ENCODE data around the gene FAM89A. TPM values are rescaled to one million over a fixed set of nuclear protein-coding genes. Genes with fewer than 3 reads are reported as not detected.
"Not testable (repeated sequence)": the region's sequence is repeated elsewhere in the genome, so short reads cannot be mapped to it uniquely, and the experiment has no call there.

The FAM89A gene
- total RNA-seq, 4 donors from 2014 or later: 11.1 to 63.0 (median 23.5) TPM

- Histone ChIP-seq H3K27me3 (no peaks in the 10 kb centered on the region), H3K27ac (no peak overlapping the region), H3K9me3 (no peaks in the 10 kb centered on the region), H3K36me3 (no peaks in the 10 kb centered on the region), H3K4me3 (no peak overlapping the region), H3K4me1 (peaks cover 0 to 19% (median 0%) of the 10 kb centered on the region in 4 donors)
- no peak for DNase-seq (ENCODE audit: low spot score in 2 of 2)
- TF ChIP-seq POLR2A (IDR thresholded peaks at IDR 0.05): no peak
- no peak for TF ChIP-seq CTCF (IDR thresholded peaks at IDR 0.05)
- TF ChIP-seq EP300 (IDR thresholded peaks at IDR 0.05): no peak
- 79 to 89% methylated on average over 3 of the region's 3 CpGs for WGBS, 2 donors
These were observed 17.4 kb upstream of the FAM89A start for GRCh38 chr1:231057410-231057809.

DNA sequence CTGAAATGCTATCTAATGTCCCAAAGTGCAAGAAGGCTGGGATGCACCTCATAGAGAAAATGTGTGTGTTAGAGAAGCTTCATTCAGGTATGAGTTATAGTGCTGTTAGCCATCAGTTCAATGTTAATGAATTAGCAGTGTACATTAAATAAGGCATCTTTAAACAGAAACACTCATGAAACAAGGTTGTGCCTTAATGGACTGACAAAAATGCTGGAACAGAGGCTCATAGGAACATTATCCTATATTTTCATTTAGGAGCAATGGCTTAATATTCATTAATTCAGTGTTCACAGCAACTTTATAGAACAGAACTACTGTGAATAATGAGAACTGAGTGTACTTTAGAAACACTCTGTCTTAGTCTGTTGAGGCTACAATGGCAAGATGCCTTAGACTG, 15.2 kb upstream of the FAM89A start:
- no peaks in the 10 kb centered on the region for H3K36me3 ChIP-seq
- DNase-seq (ENCODE audit: low spot score in 2 of 2): no peak
- peaks cover 0 to 19% (median 0%) of the 10 kb centered on the region in 4 donors for H3K4me1 ChIP-seq
- no peak overlapping the region for H3K27ac ChIP-seq
- H3K4me3 ChIP-seq: no peak overlapping the region
- TF ChIP-seq POLR2A (IDR thresholded peaks at IDR 0.05) (no peak), CTCF (IDR thresholded peaks at IDR 0.05) (no peak), EP300 (IDR thresholded peaks at IDR 0.05) (no peak)
- H3K27me3 ChIP-seq: no peaks in the 10 kb centered on the region
- no peaks in the 10 kb centered on the region for H3K9me3 ChIP-seq

DNA sequence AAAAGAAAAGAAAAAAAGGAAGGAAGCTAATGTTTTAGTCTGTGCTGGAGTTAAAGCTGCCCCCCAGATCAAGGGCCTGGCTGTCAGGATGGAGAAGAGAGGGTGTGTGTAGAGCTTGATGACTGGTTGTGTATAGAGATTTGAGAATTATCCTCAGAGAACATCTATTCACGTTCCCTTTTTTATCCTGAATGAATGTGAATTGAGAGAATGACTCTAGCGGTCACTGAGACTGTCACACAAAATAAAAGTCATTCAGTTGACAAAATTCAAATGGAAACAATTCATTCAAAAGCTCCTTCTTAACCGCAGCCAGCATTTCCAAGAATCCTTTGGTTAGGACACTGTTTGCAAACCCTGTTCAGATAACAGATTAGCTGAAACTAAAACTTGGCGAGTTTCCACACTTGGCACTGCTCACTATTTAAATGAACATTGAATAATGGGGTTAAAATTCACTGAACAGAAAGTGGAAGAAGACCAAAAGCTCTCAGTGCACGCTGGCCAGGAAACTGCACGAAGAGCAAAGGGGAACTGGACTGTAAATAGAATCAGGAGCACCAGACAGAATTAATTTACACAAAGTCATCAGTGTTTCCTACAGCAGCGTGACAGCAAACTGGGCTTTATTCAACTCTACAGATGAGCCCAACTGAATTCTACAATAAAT, 13.6 kb upstream of the FAM89A start:
- Histone ChIP-seq H3K27ac (peak overlapping the region in 2 of 4 donors; percentile 37 to 46), H3K9me3 (no peaks in the 10 kb centered on the region), H3K4me3 (no peak overlapping the region), H3K36me3 (no peaks in the 10 kb centered on the region), H3K4me1 (peaks cover 0 to 19% (median 0%) of the 10 kb centered on the region in 4 donors), H3K27me3 (no peaks in the 10 kb centered on the region)
- WGBS, 2 donors: 9 to 11% methylated on average over 7 of the region's 7 CpGs
- TF ChIP-seq CTCF (IDR thresholded peaks at IDR 0.05) (no peak), POLR2A (IDR thresholded peaks at IDR 0.05) (no peak), EP300 (IDR thresholded peaks at IDR 0.05) (peak in 1 of 2 donors; percentile 25)
- peak in 1 of 2 donors; percentile 16 for DNase-seq (ENCODE audit: low spot score in 2 of 2)

- Histone ChIP-seq H3K9me3 (no peaks in the 10 kb centered on the region), H3K36me3 (no peaks in the 10 kb centered on the region), H3K27ac (no peak overlapping the region), H3K4me1 (peaks cover 0 to 19% (median 0%) of the 10 kb centered on the region in 4 donors), H3K27me3 (no peaks in the 10 kb centered on the region), H3K4me3 (no peak overlapping the region)
- no peak for DNase-seq (ENCODE audit: low spot score in 2 of 2)
- 89 to 96% methylated on average over 8 of the region's 8 CpGs for WGBS, 2 donors
- TF ChIP-seq CTCF (IDR thresholded peaks at IDR 0.05) (no peak), POLR2A (IDR thresholded peaks at IDR 0.05) (no peak), EP300 (IDR thresholded peaks at IDR 0.05) (no peak)
These were observed 12.7 kb upstream of the FAM89A start for GRCh38 chr1:231052777-231053176.

DNA sequence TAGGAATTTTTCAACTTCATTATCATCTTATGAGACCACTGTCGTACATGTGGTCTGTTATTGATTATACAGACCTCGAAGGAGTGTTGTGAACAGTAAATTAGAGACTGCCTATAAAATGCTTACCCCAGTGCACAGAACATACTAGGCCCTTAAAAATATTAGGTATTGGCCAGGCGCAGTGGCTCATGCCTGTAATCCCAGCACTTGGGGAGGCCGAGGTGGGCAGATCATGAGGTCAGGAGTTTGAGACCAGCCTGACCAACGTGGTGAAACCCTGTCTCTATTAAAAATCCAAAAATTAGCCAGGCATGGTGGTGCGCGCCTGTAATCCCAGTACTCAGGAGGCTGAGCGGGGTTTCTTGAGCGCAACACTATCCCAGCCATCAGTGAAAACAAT, 10.9 kb upstream of the FAM89A start:
- 79 to 87% methylated on average over 9 of the region's 9 CpGs for WGBS, 2 donors
- H3K27me3 ChIP-seq; H3K27ac ChIP-seq; H3K4me3 ChIP-seq; H3K9me3 ChIP-seq; H3K36me3 ChIP-seq; DNase-seq (ENCODE audit: low spot score in 2 of 2): not testable (repeated sequence)
- peaks cover 0 to 19% (median 0%) of the 10 kb centered on the region in 4 donors for H3K4me1 ChIP-seq

Measured in tibial nerve (tissue), 4 donors.